Stomach (tissue), 9 donors: ENCODE results near the gene EDN3. TPM values are rescaled to one million over a fixed set of nuclear protein-coding genes. Genes with fewer than 3 reads are reported as not detected.

Experiments
- DNase-seq, 2 donors: peaks; one replicate each; pipeline versions ENCODE4 v3.0.0 to v3.0.0-alpha.2; 2013 to 2019
- H3K27ac ChIP-seq, 5 donors: fragments of 200-600 bp in 4 of 5; sonication (generic) in 4 of 5; one replicate each; pipeline ENCODE4 v1.5.1; 2013 to 2019; ENCODE audit warnings: mild to moderate bottlenecking in 1 of 5, moderate library complexity in 1 of 5
- H3K27me3 ChIP-seq, 3 donors: fragments of 200-600 bp; sonication (generic); one replicate each; pipeline ENCODE4 v1.5.1; 2017 to 2019; ENCODE audit warnings: mixed run types in 1 of 3
- H3K36me3 ChIP-seq, 4 donors: fragments of 200-600 bp; sonication (generic); 1 replicate in 3 of 4; 2 replicates in 1 of 4; pipeline ENCODE4 v1.5.1; 2016 to 2019
- H3K4me1 ChIP-seq, 4 donors: fragments of 200-600 bp; sonication (generic); one replicate each; pipeline ENCODE4 v1.5.1; 2016 to 2019
- H3K4me3 ChIP-seq, 4 donors: fragments of 200-600 bp; sonication (generic) in 3 of 4; one replicate each; pipeline ENCODE4 v1.5.1; 2016 to 2019; ENCODE audit warnings: mild to moderate bottlenecking in 1 of 4
- H3K9me3 ChIP-seq, 4 donors: fragments of 200-600 bp; sonication (generic); one replicate each; pipeline ENCODE4 v1.5.1; 2016 to 2019
- EP300 ChIP-seq: sonication (generic); formaldehyde crosslinking; IDR thresholded peaks from one replicate; pipeline ENCODE4 v1.6.1; 2017; ENCODE audit warnings: antibody characterized with exemption
- POLR2A ChIP-seq, 4 donors: fragments of 450-650 bp; IDR thresholded peaks; one replicate each; pipeline ENCODE4 v1.6.1; 2016; ENCODE audit warnings: antibody characterized with exemption in 4 of 4, control low read depth in 2 of 4, mild to moderate bottlenecking in 1 of 4, moderate library complexity in 1 of 4
- POLR2AphosphoS5 ChIP-seq, 3 donors: sonication (generic); formaldehyde crosslinking; IDR thresholded peaks; one replicate each; pipeline ENCODE4 v1.6.1; 2016; ENCODE audit warnings: antibody characterized with exemption in 3 of 3
- WGBS, 5 donors: extraction: QIAGEN DNeasy Blood & Tissue Kit in 3 of 5; methylation state at CpG; one replicate each; pipeline versions ENCODE4 v1.1.5 to v1.1.7; 2013 to 2018; 5-methylcytosine and 5-hydroxymethylcytosine counted together
- intact Hi-C: fragments of 100-400 bp; cut with DNase I; formaldehyde crosslinking; loops from one replicate; pipeline ENCODE4 v1.15.1; 2023; ENCODE audit warnings: low total_unique reads
- polyA plus RNA-seq, 3 donors: library from polyadenylated mRNA; stranded (reverse); fragments of 200-250 nt; gene quantifications; one replicate each; pipeline ENCODE4 v1.2.3, GENCODE V29; 2013
- total RNA-seq, 5 donors: library from RNA; depleted of rRNA; stranded (reverse); fragments of >200 nt; gene quantifications; one replicate each; pipeline versions ENCODE4 v1.1.0 to v1.2.3, GENCODE V29; 2014 to 2016
- TF ChIP-seq, protein P1 (sequence below), 7 experiments: fragments of 450-650 bp in 4 of 7; fragments of 200-600 bp in 3 of 7; sonication (generic) in 3 of 7; IDR thresholded peaks; one replicate each; pipeline ENCODE4 v1.5.1; 2016 to 2019; ENCODE audit warnings: antibody characterized with exemption in 7 of 7, control low read depth in 2 of 7, mild to moderate bottlenecking in 1 of 7
- donor health status: healthy with polysubstance abuse.
- donor health status: Bipolar disorder and iron deficiency.
- donor health status: healthy.

Gene EDN3
- total and polyA plus RNA-seq, 8 donors = 2.0 to 20.0 (median 4.4) TPM; not detected in 4

DNA sequence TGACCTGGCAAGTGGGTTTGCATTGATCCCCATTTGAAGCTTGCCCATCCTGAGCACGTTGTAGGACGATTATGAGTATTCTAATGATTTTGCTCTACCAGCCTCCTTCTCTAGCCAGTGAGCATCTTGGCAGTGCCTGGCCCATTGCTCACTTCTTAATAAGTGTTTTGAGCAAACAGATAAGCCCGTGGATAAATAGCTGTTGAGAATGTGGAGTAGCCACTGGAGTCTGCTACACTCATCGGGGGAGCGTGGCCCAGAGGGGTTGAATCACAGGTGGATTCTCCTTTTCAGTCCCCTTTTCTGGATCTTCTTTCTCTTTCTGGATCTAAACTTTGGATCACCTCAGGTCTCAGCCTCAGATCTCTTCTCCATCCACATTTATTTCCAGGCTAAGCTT, 15.9 kb upstream of the EDN3 start:
- intact Hi-C loops = no loop called here
- DNase-seq = no peak
- Histone ChIP-seq H3K4me1 (no peaks in the 10 kb centered on the region), H3K36me3 (no peaks in the 10 kb centered on the region), H3K9me3 (no peaks in the 10 kb centered on the region), H3K4me3 (no peak overlapping the region), H3K27ac (no peak overlapping the region), H3K27me3 (peaks cover 0 to 13% (median 0%) of the 10 kb centered on the region in 3 donors)
- TF ChIP-seq POLR2A (IDR thresholded peaks at IDR 0.05) = no peak
- TF ChIP-seq, protein P1, sequence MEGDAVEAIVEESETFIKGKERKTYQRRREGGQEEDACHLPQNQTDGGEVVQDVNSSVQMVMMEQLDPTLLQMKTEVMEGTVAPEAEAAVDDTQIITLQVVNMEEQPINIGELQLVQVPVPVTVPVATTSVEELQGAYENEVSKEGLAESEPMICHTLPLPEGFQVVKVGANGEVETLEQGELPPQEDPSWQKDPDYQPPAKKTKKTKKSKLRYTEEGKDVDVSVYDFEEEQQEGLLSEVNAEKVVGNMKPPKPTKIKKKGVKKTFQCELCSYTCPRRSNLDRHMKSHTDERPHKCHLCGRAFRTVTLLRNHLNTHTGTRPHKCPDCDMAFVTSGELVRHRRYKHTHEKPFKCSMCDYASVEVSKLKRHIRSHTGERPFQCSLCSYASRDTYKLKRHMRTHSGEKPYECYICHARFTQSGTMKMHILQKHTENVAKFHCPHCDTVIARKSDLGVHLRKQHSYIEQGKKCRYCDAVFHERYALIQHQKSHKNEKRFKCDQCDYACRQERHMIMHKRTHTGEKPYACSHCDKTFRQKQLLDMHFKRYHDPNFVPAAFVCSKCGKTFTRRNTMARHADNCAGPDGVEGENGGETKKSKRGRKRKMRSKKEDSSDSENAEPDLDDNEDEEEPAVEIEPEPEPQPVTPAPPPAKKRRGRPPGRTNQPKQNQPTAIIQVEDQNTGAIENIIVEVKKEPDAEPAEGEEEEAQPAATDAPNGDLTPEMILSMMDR (IDR thresholded peaks at IDR 0.05) = no peak
- no peak for TF ChIP-seq EP300
- TF ChIP-seq POLR2AphosphoS5 (IDR thresholded peaks at IDR 0.05) = no peak
- WGBS, 5 donors = 72 to 85% (median 76%) methylated on average over 5 of the region's 5 CpGs

DNA sequence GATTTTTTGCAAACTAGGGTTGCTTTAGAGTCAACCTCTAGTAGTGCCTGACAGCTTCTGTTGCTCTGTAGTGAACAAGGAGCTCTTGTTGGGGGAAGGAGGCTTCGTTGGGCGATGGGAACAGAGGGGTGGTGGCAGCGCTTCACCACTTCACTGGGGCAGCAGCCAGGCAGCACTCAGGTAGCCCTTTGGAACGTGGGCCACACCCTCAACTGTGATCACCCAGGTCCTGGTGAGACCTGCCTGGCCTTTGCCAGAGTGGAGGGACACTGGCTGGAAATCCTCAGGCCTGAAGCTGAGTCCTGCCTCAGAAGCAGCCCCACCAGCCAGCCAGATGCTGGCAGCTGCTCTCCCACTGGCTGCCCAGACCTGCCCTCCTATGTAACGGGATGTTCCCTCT, 10.4 kb upstream of the EDN3 start:
- peaks cover 0 to 43% (median 11%) of the 10 kb centered on the region in 3 donors for H3K27me3 ChIP-seq
- no peak overlapping the region for H3K4me3 ChIP-seq
- no peak for DNase-seq
- no peak for TF ChIP-seq EP300
- TF ChIP-seq POLR2A (IDR thresholded peaks at IDR 0.05) = no peak
- no peak for TF ChIP-seq POLR2AphosphoS5 (IDR thresholded peaks at IDR 0.05)
- TF ChIP-seq, protein P1 (IDR thresholded peaks at IDR 0.05) = no peak
- intact Hi-C loops = no loop called here
- no peaks in the 10 kb centered on the region for H3K36me3 ChIP-seq
- H3K9me3 ChIP-seq = no peaks in the 10 kb centered on the region
- WGBS, 5 donors = 55 to 66% (median 62%) methylated on average over 5 of the region's 5 CpGs
- H3K4me1 ChIP-seq = no peaks in the 10 kb centered on the region
- H3K27ac ChIP-seq = no peak overlapping the region

DNA sequence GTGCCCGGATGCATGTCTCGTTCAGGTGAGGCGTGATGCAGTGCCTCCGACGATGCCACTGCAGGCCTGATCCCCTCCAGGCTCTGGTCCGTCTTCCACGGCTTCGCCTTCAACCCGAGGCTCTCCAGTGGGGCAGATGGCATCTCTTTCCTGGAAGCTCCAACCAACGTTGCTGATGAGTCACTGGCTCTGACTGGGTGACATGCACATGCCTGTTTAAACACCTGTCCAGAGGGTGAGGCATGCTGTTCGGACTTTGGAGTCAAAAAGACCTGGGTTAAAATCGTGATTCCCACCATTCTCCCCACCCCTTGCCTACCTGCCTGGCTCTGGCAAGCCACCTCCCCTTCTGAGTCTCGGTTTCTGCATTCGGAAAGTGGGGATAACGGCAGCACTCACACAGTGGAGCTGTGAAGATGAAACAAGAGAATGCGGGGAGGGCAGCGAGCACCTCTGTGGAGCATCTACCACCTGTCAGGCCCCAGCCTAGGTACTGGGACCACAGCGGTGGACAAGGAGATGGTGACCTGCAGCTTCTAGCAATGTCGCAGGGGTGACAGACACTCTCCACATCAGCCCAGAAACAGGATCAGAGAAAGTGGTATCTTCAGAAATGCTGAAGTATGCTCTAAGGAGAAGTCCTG, 8.5 kb upstream of the EDN3 start:
- H3K36me3 ChIP-seq = no peaks in the 10 kb centered on the region
- intact Hi-C loops = no loop called here

DNA sequence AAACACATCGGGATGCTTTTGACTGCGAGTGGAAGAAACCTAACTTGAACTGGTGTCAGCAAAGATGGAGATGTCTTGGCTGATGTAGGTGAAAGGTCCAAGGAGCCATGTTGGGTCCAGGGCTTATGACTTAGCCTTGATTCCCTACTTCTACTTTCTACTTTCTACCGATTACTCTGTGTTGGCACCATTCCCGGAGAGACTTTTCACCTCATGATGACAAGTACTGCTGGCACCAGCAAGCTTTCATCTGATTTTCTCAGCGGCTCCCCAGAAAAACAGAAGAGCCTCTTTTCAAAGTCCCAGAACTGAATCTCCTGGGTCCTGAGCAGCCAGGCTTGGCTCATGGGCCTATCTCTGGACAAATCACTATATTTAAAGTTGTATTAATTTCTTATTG, 4.9 kb upstream of the EDN3 start:
- Histone ChIP-seq H3K9me3 (no peaks in the 10 kb centered on the region), H3K27ac (no peak overlapping the region), H3K4me3 (no peak overlapping the region), H3K36me3 (no peaks in the 10 kb centered on the region), H3K4me1 (peaks cover 0 to 8% (median 6%) of the 10 kb centered on the region in 4 donors), H3K27me3 (peaks cover 4 to 84% (median 27%) of the 10 kb centered on the region in 3 donors)
- no peak for DNase-seq
- 54 to 67% (median 57%) methylated on average over 5 of the region's 5 CpGs for WGBS, 5 donors
- intact Hi-C loops = no loop called here
- TF ChIP-seq, protein P1 (IDR thresholded peaks at IDR 0.05) = no peak
- TF ChIP-seq POLR2A (IDR thresholded peaks at IDR 0.05) = no peak
- no peak for TF ChIP-seq POLR2AphosphoS5 (IDR thresholded peaks at IDR 0.05)
- TF ChIP-seq EP300 = no peak

More for the DNA sequence above, 8.5 kb upstream of the EDN3 start:
- TF ChIP-seq, protein P1 (IDR thresholded peaks at IDR 0.05) = no peak
- Histone ChIP-seq H3K4me1 (no peaks in the 10 kb centered on the region), H3K27me3 (peaks cover 0 to 54% (median 11%) of the 10 kb centered on the region in 3 donors), H3K9me3 (no peaks in the 10 kb centered on the region), H3K4me3 (no peak overlapping the region), H3K27ac (no peak overlapping the region)
- WGBS, 5 donors = 82 to 86% (median 84%) methylated on average over 17 to 19 of the region's 19 CpGs
- DNase-seq = no peak
